Limb (tissue), 2 donors: ENCODE data around the gene CACNA1I.

Experiments used
- DNase-seq, 2 donors: peaks; one replicate each; pipeline ENCODE4 v3.0.0-alpha.2; 2016; ENCODE audit errors: extremely low spot score in 2 of 2

CACNA1I gene

DNA sequence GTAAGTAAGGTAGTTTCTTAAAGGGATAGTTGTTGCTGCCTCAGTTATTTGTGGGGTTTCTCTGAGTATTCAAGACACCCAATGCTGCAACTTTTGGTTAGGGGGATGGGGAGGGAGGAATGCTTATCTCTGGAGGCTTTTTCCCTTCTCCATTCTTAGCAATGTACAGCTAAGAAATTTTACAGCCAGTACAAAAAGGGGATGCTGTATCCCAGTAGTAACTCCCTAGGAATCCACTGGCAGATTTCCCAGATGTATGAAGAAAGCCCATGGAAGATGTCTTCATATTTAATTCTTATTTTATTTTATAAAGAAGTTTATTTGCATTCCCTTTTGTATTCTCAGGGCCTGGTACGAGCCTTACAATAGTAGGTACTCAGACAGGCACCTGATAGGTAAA is 168.2 kb downstream of the CACNA1I start:
- DNase-seq = no peak
